ENCODE measurements around the gene HDAC9.

GRCh38 chr7:18579698-18580097 is 84.1 kb downstream of the HDAC9 start:
- no peak for TF ChIP-seq CTCF (conservative IDR thresholded peaks at IDR 0.05; ENCODE audit: low read depth, low read length)
- TF ChIP-seq EZH2 (IDR thresholded peaks at IDR 0.05; ENCODE audit: borderline replicate concordance, low read depth, low read length, poor library complexity, severe bottlenecking) = no peak
